Astrocyte (in vitro differentiated cells and primary cell): ENCODE data around the gene ESRP2. TPM values are rescaled to one million over a fixed set of nuclear protein-coding genes. Genes with fewer than 3 reads are reported as not detected.

Source experiments
- DNase-seq: peaks from one replicate; pipeline ENCODE4 v3.0.0-alpha.2; 2010; ENCODE audit warnings: low read depth
- FAIRE-seq: peaks from 2 replicates; lab custom pipeline; 2011; peaks lifted over from hg19 to GRCh38; lab: Jason Lieb, UNC
- H2AFZ ChIP-seq: 2 replicates; pipeline ENCODE4 v1.6.0; 2012; ENCODE audit warnings: low read depth, low read length, inconsistent platforms
- H3K27ac ChIP-seq: 2 replicates; pipeline ENCODE4 v1.5.1; 2011; ENCODE audit warnings: low read depth, low read length, inconsistent platforms
- H3K27me3 ChIP-seq: 2 replicates; pipeline ENCODE4 v1.6.0; 2011; ENCODE audit warnings: low read length, inconsistent platforms; ENCODE audit not compliant: insufficient read depth
- H3K36me3 ChIP-seq: 2 replicates; pipeline ENCODE4 v1.5.1; 2011; ENCODE audit warnings: low read length, inconsistent platforms; ENCODE audit not compliant: insufficient read depth
- H3K4me1 ChIP-seq: 2 replicates; pipeline ENCODE4 v1.5.1; 2011; ENCODE audit warnings: low read length, inconsistent platforms; ENCODE audit not compliant: insufficient read depth
- H3K4me2 ChIP-seq: 2 replicates; pipeline ENCODE4 v1.6.0; 2012; ENCODE audit warnings: low read length, inconsistent platforms
- H3K4me3 ChIP-seq: 2 replicates; pipeline ENCODE4 v1.5.1; 2011; ENCODE audit warnings: low read depth, mild to moderate bottlenecking, low read length, inconsistent platforms; ENCODE audit not compliant: insufficient read depth
- H3K79me2 ChIP-seq: 2 replicates; pipeline ENCODE4 v1.6.0; 2012; ENCODE audit warnings: mild to moderate bottlenecking, low read length, inconsistent platforms; ENCODE audit not compliant: insufficient read depth
- H3K9ac ChIP-seq: 2 replicates; pipeline ENCODE4 v1.6.0; 2012; ENCODE audit warnings: mild to moderate bottlenecking, low read length, inconsistent platforms
- H3K9me3 ChIP-seq: 2 replicates; pipeline ENCODE4 v1.5.1; 2012; ENCODE audit warnings: low read depth, mild to moderate bottlenecking, low read length, inconsistent platforms; ENCODE audit not compliant: insufficient read depth
- H4K20me1 ChIP-seq: 2 replicates; pipeline ENCODE4 v1.6.0; 2012; ENCODE audit warnings: low read length, inconsistent platforms; ENCODE audit not compliant: insufficient read depth
- H3K27ac Mint-ChIP-seq: one replicate; pipeline ENCODE4 v1.8.0; 2021; ENCODE audit warnings: mild to moderate bottlenecking, mixed read lengths; ENCODE audit not compliant: unreplicated experiment
- H3K27me3 Mint-ChIP-seq: one replicate; pipeline ENCODE4 v1.8.0; 2021; ENCODE audit warnings: low read depth, mixed read lengths; ENCODE audit not compliant: unreplicated experiment
- H3K36me3 Mint-ChIP-seq: one replicate; pipeline ENCODE4 v1.8.0; 2021; ENCODE audit warnings: low read depth, mixed read lengths; ENCODE audit not compliant: unreplicated experiment
- H3K4me1 Mint-ChIP-seq: one replicate; pipeline ENCODE4 v1.8.0; 2021; ENCODE audit warnings: low read depth, mixed read lengths; ENCODE audit not compliant: unreplicated experiment
- H3K4me3 Mint-ChIP-seq: one replicate; pipeline ENCODE4 v1.8.0; 2021; ENCODE audit warnings: mild to moderate bottlenecking, moderate library complexity, mixed read lengths; ENCODE audit not compliant: unreplicated experiment
- H3K9me3 Mint-ChIP-seq: one replicate; pipeline ENCODE4 v1.8.0; 2021; ENCODE audit warnings: mild to moderate bottlenecking, mixed read lengths; ENCODE audit not compliant: unreplicated experiment
- EZH2 ChIP-seq: IDR thresholded peaks from 2 replicates; pipeline ENCODE4 v1.6.1; 2012; ENCODE audit warnings: mild to moderate bottlenecking, low read length, inconsistent platforms; ENCODE audit not compliant: insufficient read depth
- total RNA-seq: library from RNA; stranded (reverse); gene quantifications from 2 replicates; pipeline ENCODE4 v1.2.1, GENCODE V29; 2021
- TF ChIP-seq, protein P1 (sequence below): IDR thresholded peaks from 2 replicates; pipeline ENCODE4 v1.5.1; 2011; ENCODE audit warnings: low read depth, mild to moderate bottlenecking, inconsistent platforms, low read length, moderate library complexity; ENCODE audit not compliant: insufficient read depth

ESRP2 gene
- total RNA-seq, 1 donor from 2014 or later = 5.1 TPM

DNA sequence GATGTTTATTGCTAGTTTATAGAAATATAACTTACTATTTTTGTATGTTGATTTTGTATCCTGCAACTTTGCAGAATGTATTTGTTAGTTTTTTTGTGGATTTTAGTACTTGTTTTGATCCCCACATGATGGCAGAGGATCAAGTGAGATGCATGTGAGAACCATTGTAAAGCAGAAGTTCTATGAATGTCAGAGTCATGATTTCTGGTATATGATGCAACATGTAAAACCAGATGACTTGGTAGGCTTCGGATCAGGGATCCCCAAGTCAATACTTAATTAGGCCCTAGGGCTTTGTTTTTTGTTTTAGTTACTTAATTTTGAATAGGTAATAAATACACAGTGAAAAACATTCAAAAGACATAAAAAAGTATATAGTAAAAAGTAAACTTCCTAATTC is 45.8 kb downstream of the ESRP2 start:
- TF ChIP-seq EZH2 = no peak
- TF ChIP-seq, protein P1, sequence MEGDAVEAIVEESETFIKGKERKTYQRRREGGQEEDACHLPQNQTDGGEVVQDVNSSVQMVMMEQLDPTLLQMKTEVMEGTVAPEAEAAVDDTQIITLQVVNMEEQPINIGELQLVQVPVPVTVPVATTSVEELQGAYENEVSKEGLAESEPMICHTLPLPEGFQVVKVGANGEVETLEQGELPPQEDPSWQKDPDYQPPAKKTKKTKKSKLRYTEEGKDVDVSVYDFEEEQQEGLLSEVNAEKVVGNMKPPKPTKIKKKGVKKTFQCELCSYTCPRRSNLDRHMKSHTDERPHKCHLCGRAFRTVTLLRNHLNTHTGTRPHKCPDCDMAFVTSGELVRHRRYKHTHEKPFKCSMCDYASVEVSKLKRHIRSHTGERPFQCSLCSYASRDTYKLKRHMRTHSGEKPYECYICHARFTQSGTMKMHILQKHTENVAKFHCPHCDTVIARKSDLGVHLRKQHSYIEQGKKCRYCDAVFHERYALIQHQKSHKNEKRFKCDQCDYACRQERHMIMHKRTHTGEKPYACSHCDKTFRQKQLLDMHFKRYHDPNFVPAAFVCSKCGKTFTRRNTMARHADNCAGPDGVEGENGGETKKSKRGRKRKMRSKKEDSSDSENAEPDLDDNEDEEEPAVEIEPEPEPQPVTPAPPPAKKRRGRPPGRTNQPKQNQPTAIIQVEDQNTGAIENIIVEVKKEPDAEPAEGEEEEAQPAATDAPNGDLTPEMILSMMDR = no peak
- no peaks in the 10 kb centered on the region for H3K27me3 ChIP-seq

DNA sequence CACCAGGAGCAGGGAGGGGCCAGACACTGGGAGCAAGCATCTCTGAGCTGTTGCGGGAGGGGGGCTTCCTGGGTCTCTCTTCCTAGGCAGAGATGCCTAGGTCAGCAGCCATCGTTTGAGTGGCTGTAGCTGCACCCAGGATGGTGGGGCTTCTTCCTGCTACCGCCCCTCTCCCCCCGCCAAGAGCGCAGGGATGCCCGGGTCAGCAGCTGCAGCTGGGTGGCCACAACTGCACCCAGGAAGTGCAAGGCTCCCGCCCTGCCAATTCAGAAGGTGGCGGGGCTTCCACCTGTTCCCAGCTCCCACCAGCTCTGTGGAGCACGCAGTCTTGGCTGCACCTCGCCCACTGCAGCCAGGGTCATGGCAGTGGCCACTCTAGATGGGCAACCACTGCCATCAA is 47.8 kb downstream of the ESRP2 start:
- peaks cover 21% of the 10 kb centered on the region for H3K36me3 Mint-ChIP-seq
- H3K27me3 Mint-ChIP-seq = no peaks in the 10 kb centered on the region
- no peak overlapping the region for H3K27ac ChIP-seq
- H3K4me1 Mint-ChIP-seq = no peaks in the 10 kb centered on the region
- FAIRE-seq (no peak), DNase-seq (no peak)
- no peak overlapping the region for H3K4me3 ChIP-seq
- H3K9me3 Mint-ChIP-seq = peaks cover 1% of the 10 kb centered on the region
- no peaks in the 10 kb centered on the region for H3K9me3 ChIP-seq
- no peak overlapping the region for H3K4me3 Mint-ChIP-seq
- no peak overlapping the region for H2AFZ ChIP-seq
- no peaks in the 10 kb centered on the region for H3K79me2 ChIP-seq
- no peak overlapping the region for H3K9ac ChIP-seq
- peaks cover 10% of the 10 kb centered on the region for H3K36me3 ChIP-seq
- H3K4me1 ChIP-seq = no peaks in the 10 kb centered on the region
- no peak overlapping the region for H3K4me2 ChIP-seq
- H3K27me3 ChIP-seq = no peaks in the 10 kb centered on the region
- no peak overlapping the region for H3K27ac Mint-ChIP-seq
- TF ChIP-seq EZH2 = no peak
- TF ChIP-seq, protein P1 = no peak
- no peaks in the 10 kb centered on the region for H4K20me1 ChIP-seq

More for the DNA sequence above, 45.8 kb downstream of the ESRP2 start:
- no peaks in the 10 kb centered on the region for H3K4me1 ChIP-seq
- H3K4me3 Mint-ChIP-seq = no peak overlapping the region
- H3K4me2 ChIP-seq = no peak overlapping the region
- no peak overlapping the region for H2AFZ ChIP-seq
- peaks cover 1% of the 10 kb centered on the region for H3K9me3 Mint-ChIP-seq
- H3K4me3 ChIP-seq = no peak overlapping the region
- no peaks in the 10 kb centered on the region for H3K27me3 Mint-ChIP-seq
- H4K20me1 ChIP-seq = no peaks in the 10 kb centered on the region
- no peak overlapping the region for H3K27ac ChIP-seq
- peaks cover 15% of the 10 kb centered on the region for H3K36me3 Mint-ChIP-seq
- H3K9ac ChIP-seq = no peak overlapping the region
- H3K79me2 ChIP-seq = no peaks in the 10 kb centered on the region
- H3K4me1 Mint-ChIP-seq = no peaks in the 10 kb centered on the region
- FAIRE-seq (no peak), DNase-seq (no peak)
- H3K27ac Mint-ChIP-seq = no peak overlapping the region
- peaks cover 10% of the 10 kb centered on the region for H3K36me3 ChIP-seq
- no peaks in the 10 kb centered on the region for H3K9me3 ChIP-seq

DNA sequence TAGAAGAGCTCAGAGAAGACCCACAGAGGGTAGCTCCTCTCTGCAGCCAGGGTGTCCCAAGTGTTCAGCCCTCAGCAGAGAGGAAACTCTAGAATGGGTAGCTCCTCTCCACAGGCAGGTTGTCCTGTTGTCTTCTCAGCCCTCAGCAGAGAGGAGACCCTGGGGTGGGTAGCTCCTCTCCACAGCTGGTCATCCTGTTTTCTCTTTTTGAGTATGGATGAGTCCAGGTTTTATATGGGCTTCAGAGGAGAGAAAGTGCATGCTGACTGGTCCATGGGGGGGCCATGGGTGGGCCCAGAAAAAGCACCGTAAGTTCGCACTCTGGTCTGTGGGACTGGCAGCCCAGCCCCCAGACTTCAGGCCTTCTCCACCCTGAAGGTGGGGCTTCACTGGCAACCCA is 48.4 kb downstream of the ESRP2 start:
- Mint-ChIP-seq H3K9me3 (peaks cover 1% of the 10 kb centered on the region), H3K4me1 (no peaks in the 10 kb centered on the region), H3K27me3 (no peaks in the 10 kb centered on the region), H3K27ac (no peak overlapping the region), H3K4me3 (no peak overlapping the region), H3K36me3 (peaks cover 24% of the 10 kb centered on the region)
- no peaks in the 10 kb centered on the region for H3K27me3 ChIP-seq
- H2AFZ ChIP-seq = no peak overlapping the region
- H3K27ac ChIP-seq = no peak overlapping the region
- no peaks in the 10 kb centered on the region for H4K20me1 ChIP-seq
- no peaks in the 10 kb centered on the region for H3K9me3 ChIP-seq
- H3K4me1 ChIP-seq = no peaks in the 10 kb centered on the region
- H3K4me2 ChIP-seq = no peak overlapping the region
- no peak overlapping the region for H3K9ac ChIP-seq
- H3K36me3 ChIP-seq = peaks cover 10% of the 10 kb centered on the region
- DNase-seq (no peak), FAIRE-seq (no peak)
- TF ChIP-seq EZH2 = no peak
- TF ChIP-seq, protein P1 = no peak
- no peak overlapping the region for H3K4me3 ChIP-seq
- H3K79me2 ChIP-seq = no peaks in the 10 kb centered on the region
